IMR-90 (cell line): ENCODE results near the gene SRP14.

Experiments
- CEBPB ChIP-seq: IDR thresholded peaks from 2 replicates; pipeline ENCODE4 v1.6.1; 2012; ENCODE audit warnings: low read depth, low read length, improper control_type of control experiment
- CTCF ChIP-seq: conservative IDR thresholded peaks from 2 replicates; pipeline ENCODE4 v1.5.1; 2012; ENCODE audit warnings: mild to moderate bottlenecking, low read depth, low read length, improper control_type of control experiment
- MAFK ChIP-seq: IDR thresholded peaks from 2 replicates; pipeline ENCODE4 v1.6.1; 2012; ENCODE audit warnings: low read depth, low read length, improper control_type of control experiment
- MAZ ChIP-seq: IDR thresholded peaks from 2 replicates; pipeline ENCODE4 v1.6.1; 2012; ENCODE audit warnings: low read depth, mild to moderate bottlenecking, low read length, improper control_type of control experiment, moderate library complexity, borderline replicate concordance
- NFE2L2 ChIP-seq: fragments of 150-350 bp; IDR thresholded peaks from 2 replicates; pipeline ENCODE4 v1.6.1; 2016; ENCODE audit warnings: low read depth, mild to moderate bottlenecking, low read length
- POLR2A ChIP-seq: IDR thresholded peaks from 2 replicates; pipeline ENCODE4 v1.6.1; 2012; ENCODE audit warnings: mild to moderate bottlenecking, low read depth, low read length
- RAD21 ChIP-seq: IDR thresholded peaks from 2 replicates; pipeline ENCODE4 v1.6.1; 2012; ENCODE audit warnings: low read length, improper control_type of control experiment

- TF ChIP-seq RAD21 = no peak
- no peak for TF ChIP-seq POLR2A
- no peak for TF ChIP-seq CTCF
- no peak for TF ChIP-seq MAFK
- TF ChIP-seq NFE2L2 = no peak
- TF ChIP-seq CEBPB = peak; percentile 88
- TF ChIP-seq MAZ = no peak
Measured at GRCh38 chr15:40006003-40006402, 33.0 kb downstream of the SRP14 start.
